ENCODE results near the gene ARF1.
A peak's percentile ranks its signal among the peaks of the same experiment; 100 is the strongest.

Gene ARF1

GRCh38 chr1:228041316-228041715 is 41.2 kb upstream of the ARF1 start (continued):
- TF ChIP-seq ZNF23 (tag by site-specific recombination; IDR thresholded peaks at IDR 0.05; ENCODE audit: borderline replicate concordance) (no peak), BCL6B (tag by site-specific recombination; IDR thresholded peaks at IDR 0.05) (no peak), OVOL3 (tag by site-specific recombination; IDR thresholded peaks at IDR 0.05) (no peak), ZNF488 (tag by site-specific recombination; IDR thresholded peaks at IDR 0.05) (no peak), ZFP41 (tag by site-specific recombination; IDR thresholded peaks at IDR 0.05; ENCODE audit: borderline replicate concordance) (no peak), ZNF600 (tag by site-specific recombination; IDR thresholded peaks at IDR 0.05) (peak; percentile 24; the same call in 1 of the 2 replicates), ZBTB26 (tag by site-specific recombination; optimal IDR thresholded peaks at IDR 0.05) (peak; percentile 8), ZNF518A (tag by site-specific recombination; conservative IDR thresholded peaks at IDR 0.05; ENCODE audit: low read depth) (no peak), ZNF501 (tag by site-specific recombination; IDR thresholded peaks at IDR 0.05) (no peak), SALL2 (tag by site-specific recombination; IDR thresholded peaks at IDR 0.05; ENCODE audit: borderline replicate concordance) (no peak)
- TF ChIP-seq, protein P1, sequence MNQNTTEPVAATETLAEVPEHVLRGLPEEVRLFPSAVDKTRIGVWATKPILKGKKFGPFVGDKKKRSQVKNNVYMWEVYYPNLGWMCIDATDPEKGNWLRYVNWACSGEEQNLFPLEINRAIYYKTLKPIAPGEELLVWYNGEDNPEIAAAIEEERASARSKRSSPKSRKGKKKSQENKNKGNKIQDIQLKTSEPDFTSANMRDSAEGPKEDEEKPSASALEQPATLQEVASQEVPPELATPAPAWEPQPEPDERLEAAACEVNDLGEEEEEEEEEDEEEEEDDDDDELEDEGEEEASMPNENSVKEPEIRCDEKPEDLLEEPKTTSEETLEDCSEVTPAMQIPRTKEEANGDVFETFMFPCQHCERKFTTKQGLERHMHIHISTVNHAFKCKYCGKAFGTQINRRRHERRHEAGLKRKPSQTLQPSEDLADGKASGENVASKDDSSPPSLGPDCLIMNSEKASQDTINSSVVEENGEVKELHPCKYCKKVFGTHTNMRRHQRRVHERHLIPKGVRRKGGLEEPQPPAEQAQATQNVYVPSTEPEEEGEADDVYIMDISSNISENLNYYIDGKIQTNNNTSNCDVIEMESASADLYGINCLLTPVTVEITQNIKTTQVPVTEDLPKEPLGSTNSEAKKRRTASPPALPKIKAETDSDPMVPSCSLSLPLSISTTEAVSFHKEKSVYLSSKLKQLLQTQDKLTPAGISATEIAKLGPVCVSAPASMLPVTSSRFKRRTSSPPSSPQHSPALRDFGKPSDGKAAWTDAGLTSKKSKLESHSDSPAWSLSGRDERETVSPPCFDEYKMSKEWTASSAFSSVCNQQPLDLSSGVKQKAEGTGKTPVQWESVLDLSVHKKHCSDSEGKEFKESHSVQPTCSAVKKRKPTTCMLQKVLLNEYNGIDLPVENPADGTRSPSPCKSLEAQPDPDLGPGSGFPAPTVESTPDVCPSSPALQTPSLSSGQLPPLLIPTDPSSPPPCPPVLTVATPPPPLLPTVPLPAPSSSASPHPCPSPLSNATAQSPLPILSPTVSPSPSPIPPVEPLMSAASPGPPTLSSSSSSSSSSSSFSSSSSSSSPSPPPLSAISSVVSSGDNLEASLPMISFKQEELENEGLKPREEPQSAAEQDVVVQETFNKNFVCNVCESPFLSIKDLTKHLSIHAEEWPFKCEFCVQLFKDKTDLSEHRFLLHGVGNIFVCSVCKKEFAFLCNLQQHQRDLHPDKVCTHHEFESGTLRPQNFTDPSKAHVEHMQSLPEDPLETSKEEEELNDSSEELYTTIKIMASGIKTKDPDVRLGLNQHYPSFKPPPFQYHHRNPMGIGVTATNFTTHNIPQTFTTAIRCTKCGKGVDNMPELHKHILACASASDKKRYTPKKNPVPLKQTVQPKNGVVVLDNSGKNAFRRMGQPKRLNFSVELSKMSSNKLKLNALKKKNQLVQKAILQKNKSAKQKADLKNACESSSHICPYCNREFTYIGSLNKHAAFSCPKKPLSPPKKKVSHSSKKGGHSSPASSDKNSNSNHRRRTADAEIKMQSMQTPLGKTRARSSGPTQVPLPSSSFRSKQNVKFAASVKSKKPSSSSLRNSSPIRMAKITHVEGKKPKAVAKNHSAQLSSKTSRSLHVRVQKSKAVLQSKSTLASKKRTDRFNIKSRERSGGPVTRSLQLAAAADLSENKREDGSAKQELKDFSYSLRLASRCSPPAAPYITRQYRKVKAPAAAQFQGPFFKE (tag by site-specific recombination; IDR thresholded peaks at IDR 0.05; ENCODE audit: borderline replicate concordance) = no peak
- TF ChIP-seq, protein P2, sequence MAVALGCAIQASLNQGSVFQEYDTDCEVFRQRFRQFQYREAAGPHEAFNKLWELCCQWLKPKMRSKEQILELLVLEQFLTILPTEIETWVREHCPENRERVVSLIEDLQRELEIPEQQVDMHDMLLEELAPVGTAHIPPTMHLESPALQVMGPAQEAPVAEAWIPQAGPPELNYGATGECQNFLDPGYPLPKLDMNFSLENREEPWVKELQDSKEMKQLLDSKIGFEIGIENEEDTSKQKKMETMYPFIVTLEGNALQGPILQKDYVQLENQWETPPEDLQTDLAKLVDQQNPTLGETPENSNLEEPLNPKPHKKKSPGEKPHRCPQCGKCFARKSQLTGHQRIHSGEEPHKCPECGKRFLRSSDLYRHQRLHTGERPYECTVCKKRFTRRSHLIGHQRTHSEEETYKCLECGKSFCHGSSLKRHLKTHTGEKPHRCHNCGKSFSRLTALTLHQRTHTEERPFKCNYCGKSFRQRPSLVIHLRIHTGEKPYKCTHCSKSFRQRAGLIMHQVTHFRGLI (tag by site-specific recombination; IDR thresholded peaks at IDR 0.05) = no peak
- TF ChIP-seq, protein P3, sequence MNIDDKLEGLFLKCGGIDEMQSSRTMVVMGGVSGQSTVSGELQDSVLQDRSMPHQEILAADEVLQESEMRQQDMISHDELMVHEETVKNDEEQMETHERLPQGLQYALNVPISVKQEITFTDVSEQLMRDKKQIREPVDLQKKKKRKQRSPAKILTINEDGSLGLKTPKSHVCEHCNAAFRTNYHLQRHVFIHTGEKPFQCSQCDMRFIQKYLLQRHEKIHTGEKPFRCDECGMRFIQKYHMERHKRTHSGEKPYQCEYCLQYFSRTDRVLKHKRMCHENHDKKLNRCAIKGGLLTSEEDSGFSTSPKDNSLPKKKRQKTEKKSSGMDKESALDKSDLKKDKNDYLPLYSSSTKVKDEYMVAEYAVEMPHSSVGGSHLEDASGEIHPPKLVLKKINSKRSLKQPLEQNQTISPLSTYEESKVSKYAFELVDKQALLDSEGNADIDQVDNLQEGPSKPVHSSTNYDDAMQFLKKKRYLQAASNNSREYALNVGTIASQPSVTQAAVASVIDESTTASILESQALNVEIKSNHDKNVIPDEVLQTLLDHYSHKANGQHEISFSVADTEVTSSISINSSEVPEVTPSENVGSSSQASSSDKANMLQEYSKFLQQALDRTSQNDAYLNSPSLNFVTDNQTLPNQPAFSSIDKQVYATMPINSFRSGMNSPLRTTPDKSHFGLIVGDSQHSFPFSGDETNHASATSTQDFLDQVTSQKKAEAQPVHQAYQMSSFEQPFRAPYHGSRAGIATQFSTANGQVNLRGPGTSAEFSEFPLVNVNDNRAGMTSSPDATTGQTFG (tag by site-specific recombination; IDR thresholded peaks at IDR 0.05; ENCODE audit: borderline replicate concordance) = 0 out of 2 replicates have a peak, but pooled peaks have one; percentile 52
- TF ChIP-seq, protein P4, sequence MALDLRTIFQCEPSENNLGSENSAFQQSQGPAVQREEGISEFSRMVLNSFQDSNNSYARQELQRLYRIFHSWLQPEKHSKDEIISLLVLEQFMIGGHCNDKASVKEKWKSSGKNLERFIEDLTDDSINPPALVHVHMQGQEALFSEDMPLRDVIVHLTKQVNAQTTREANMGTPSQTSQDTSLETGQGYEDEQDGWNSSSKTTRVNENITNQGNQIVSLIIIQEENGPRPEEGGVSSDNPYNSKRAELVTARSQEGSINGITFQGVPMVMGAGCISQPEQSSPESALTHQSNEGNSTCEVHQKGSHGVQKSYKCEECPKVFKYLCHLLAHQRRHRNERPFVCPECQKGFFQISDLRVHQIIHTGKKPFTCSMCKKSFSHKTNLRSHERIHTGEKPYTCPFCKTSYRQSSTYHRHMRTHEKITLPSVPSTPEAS (tag by site-specific recombination; IDR thresholded peaks at IDR 0.05) = no peak

All from HEK293 (cell line).